ENCODE results near the gene TNFAIP2. TPM values are rescaled to one million over a fixed set of nuclear protein-coding genes. Genes with fewer than 3 reads are reported as not detected.

The TNFAIP2 gene
- total RNA-seq, 1 donor from 2014 or later, result 19.6 TPM

- Mint-ChIP-seq H3K4me3 (ENCODE audit: low read depth) (no peak overlapping the region), H3K27ac (no peak overlapping the region), H3K4me1 (ENCODE audit: low read depth) (peaks cover 9% of the 10 kb centered on the region), H3K36me3 (ENCODE audit: insufficient read depth) (peaks cover 3% of the 10 kb centered on the region), H3K9me3 (ENCODE audit: low read depth) (no peaks in the 10 kb centered on the region), H3K27me3 (peaks cover 10% of the 10 kb centered on the region)
- no peak for TF ChIP-seq CTCF (IDR thresholded peaks at IDR 0.05; ENCODE audit: unreplicated experiment)
- DNase-seq (ENCODE audit: low spot score, unreplicated experiment), result no peak
Measured at GRCh38 chr14:103107455-103107854, 15.8 kb upstream of the TNFAIP2 start.

GRCh38 chr14:103107941-103108748, 15.1 kb upstream of the TNFAIP2 start:
- no peak for TF ChIP-seq CTCF (IDR thresholded peaks at IDR 0.05; ENCODE audit: unreplicated experiment)
- Mint-ChIP-seq H3K9me3 (ENCODE audit: low read depth) (no peaks in the 10 kb centered on the region), H3K4me1 (ENCODE audit: low read depth) (peaks cover 9% of the 10 kb centered on the region), H3K36me3 (ENCODE audit: insufficient read depth) (peaks cover 3% of the 10 kb centered on the region), H3K27ac (no peak overlapping the region), H3K27me3 (peaks cover 10% of the 10 kb centered on the region), H3K4me3 (ENCODE audit: low read depth) (no peak overlapping the region)
- DNase-seq (ENCODE audit: low spot score, unreplicated experiment), result no peak

GRCh38 chr14:103108749-103109207, 14.5 kb upstream of the TNFAIP2 start:
- Mint-ChIP-seq H3K9me3 (ENCODE audit: low read depth) (no peaks in the 10 kb centered on the region), H3K4me1 (ENCODE audit: low read depth) (peaks cover 9% of the 10 kb centered on the region), H3K27me3 (peaks cover 8% of the 10 kb centered on the region), H3K4me3 (ENCODE audit: low read depth) (no peak overlapping the region), H3K27ac (no peak overlapping the region), H3K36me3 (ENCODE audit: insufficient read depth) (no peaks in the 10 kb centered on the region)
- DNase-seq (ENCODE audit: low spot score, unreplicated experiment), result no peak
- TF ChIP-seq CTCF (IDR thresholded peaks at IDR 0.05; ENCODE audit: unreplicated experiment), result no peak

- Mint-ChIP-seq H3K27ac (no peak overlapping the region), H3K9me3 (ENCODE audit: low read depth) (no peaks in the 10 kb centered on the region), H3K4me1 (ENCODE audit: low read depth) (peaks cover 9% of the 10 kb centered on the region), H3K36me3 (ENCODE audit: insufficient read depth) (no peaks in the 10 kb centered on the region), H3K27me3 (peaks cover 8% of the 10 kb centered on the region), H3K4me3 (ENCODE audit: low read depth) (no peak overlapping the region)
- TF ChIP-seq CTCF (IDR thresholded peaks at IDR 0.05; ENCODE audit: unreplicated experiment), result no peak
- no peak for DNase-seq (ENCODE audit: low spot score, unreplicated experiment)
Measured at GRCh38 chr14:103109535-103110441, 13.5 kb upstream of the TNFAIP2 start.

GRCh38 chr14:103110681-103111231, 12.5 kb upstream of the TNFAIP2 start:
- DNase-seq (ENCODE audit: low spot score, unreplicated experiment), result no peak
- peaks cover 4% of the 10 kb centered on the region for H3K27me3 Mint-ChIP-seq
- H3K36me3 Mint-ChIP-seq (ENCODE audit: insufficient read depth), result no peaks in the 10 kb centered on the region
- no peak for TF ChIP-seq CTCF (IDR thresholded peaks at IDR 0.05; ENCODE audit: unreplicated experiment)
- H3K4me3 Mint-ChIP-seq (ENCODE audit: low read depth), result no peak overlapping the region
- H3K9me3 Mint-ChIP-seq (ENCODE audit: low read depth), result no peaks in the 10 kb centered on the region
- H3K4me1 Mint-ChIP-seq (ENCODE audit: low read depth), result peaks cover 8% of the 10 kb centered on the region
- H3K27ac Mint-ChIP-seq, result no peak overlapping the region
